PC-3 (cell line): Measurements from ENCODE around the gene FMNL1. TPM values are rescaled to one million over a fixed set of nuclear protein-coding genes. Genes with fewer than 3 reads are reported as not detected.

Experiments
- ATAC-seq: fragments of 200-7000 bp; cut with Tn5 transposase; 2 replicates; pipeline ENCODE4 v1.9.1; 2020; ENCODE audit warnings: mild to moderate bottlenecking, moderate library complexity
- BruUV-seq: library from RNA; stranded (reverse); fragments of 400-500 nt; replicated peaks from 2 replicates; lab custom pipeline; 2021; lab: Mats Ljungman, UMichigan
- CTCF ChIA-PET: fragments of 300-600 bp; sonication (Branson Sonifier 250); formaldehyde crosslinking; loops from one replicate; lab custom pipeline; 2022; ENCODE audit warnings: antibody characterized with exemption; lab: Charles Lee
- POLR2A ChIA-PET: fragments of 300-600 bp; sonication (Branson Sonifier 250); formaldehyde crosslinking; loops from one replicate; lab custom pipeline; 2022; ENCODE audit warnings: antibody characterized with exemption; ENCODE audit not compliant: unreplicated experiment; lab: Charles Lee
- DNase-seq: peaks from one replicate; pipeline ENCODE4 v3.0.0-alpha.2; 2015
- H2AFZ ChIP-seq: fragments of 300-600 bp; sonication (generic); 2 replicates; pipeline ENCODE4 v1.6.0; 2016; ENCODE audit warnings: antibody characterized with exemption, low read length
- H3F3A ChIP-seq: fragments of 300-600 bp; sonication (generic); one replicate; pipeline ENCODE4 v1.6.0; 2017; ENCODE audit warnings: antibody characterized with exemption, low read length, control low read depth, mild to moderate bottlenecking; ENCODE audit not compliant: unreplicated experiment
- H3K27ac ChIP-seq: fragments of 300-600 bp; sonication (generic); 2 replicates; pipeline ENCODE4 v1.5.1; 2016; ENCODE audit warnings: mild to moderate bottlenecking, low read length
- H3K27me3 ChIP-seq: fragments of 300-600 bp; sonication (generic); 2 replicates; pipeline ENCODE4 v1.6.1; 2016; ENCODE audit warnings: low read length, mixed read lengths
- H3K36me3 ChIP-seq: fragments of 300-600 bp; sonication (generic); 2 replicates; pipeline ENCODE4 v1.6.1; 2016; ENCODE audit warnings: low read depth, mixed run types, low read length, mixed read lengths
- H3K4me1 ChIP-seq: fragments of 300-600 bp; sonication (generic); 2 replicates; pipeline ENCODE4 v1.5.1; 2016; ENCODE audit warnings: low read length; ENCODE audit not compliant: insufficient read depth
- H3K4me2 ChIP-seq: fragments of 300-600 bp; sonication (generic); 2 replicates; pipeline ENCODE4 v1.6.0; 2016; ENCODE audit warnings: low read length
- H3K4me3 ChIP-seq: fragments of 300-600 bp; sonication (generic); 2 replicates; pipeline ENCODE4 v1.5.1; 2016; ENCODE audit warnings: mild to moderate bottlenecking, low read length, mixed read lengths
- H3K79me2 ChIP-seq: fragments of 300-600 bp; sonication (generic); 2 replicates; pipeline ENCODE4 v1.6.1; 2017; ENCODE audit warnings: low read length, mixed read lengths
- H3K9ac ChIP-seq: fragments of 300-600 bp; sonication (generic); 2 replicates; pipeline ENCODE4 v1.6.0; 2016; ENCODE audit warnings: mild to moderate bottlenecking, low read length
- H3K9me2 ChIP-seq: fragments of 300-600 bp; sonication (generic); replicated peaks from 2 replicates; pipeline ENCODE4 v1.6.1; 2016; ENCODE audit warnings: mixed run types, low read length, mixed read lengths
- H3K9me3 ChIP-seq: fragments of 300-600 bp; sonication (generic); 2 replicates; pipeline ENCODE4 v1.6.1; 2016; ENCODE audit warnings: low read length, mixed read lengths
- H4K20me1 ChIP-seq: fragments of 300-600 bp; sonication (generic); 2 replicates; pipeline ENCODE4 v1.6.1; 2016; ENCODE audit warnings: low read length, mixed read lengths
- EZH2 ChIP-seq: fragments of 300-600 bp; sonication (generic); IDR thresholded peaks from one replicate; pipeline ENCODE4 v1.6.1; 2017; ENCODE audit warnings: antibody characterized with exemption, mild to moderate bottlenecking, low read length; ENCODE audit not compliant: unreplicated experiment
- EZH2phosphoT487 ChIP-seq: fragments of 300-600 bp; sonication (generic); IDR thresholded peaks from 2 replicates; pipeline ENCODE4 v1.6.1; 2018; ENCODE audit warnings: mild to moderate bottlenecking, antibody characterized with exemption, low read length, borderline replicate concordance
- intact Hi-C: fragments of 100-400 bp; cut with micrococcal nuclease; formaldehyde crosslinking; loops from 2 replicates; pipeline ENCODE4 v1.9.0; 2023
- total RNA-seq: library from RNA; depleted of rRNA; stranded (reverse); fragments of >200 nt; gene quantifications from 2 replicates; pipeline ENCODE4 v1.2.3, GENCODE V29; 2014
- TF ChIP-seq, protein P1 (sequence below): fragments of 300-600 bp; sonication (generic); conservative IDR thresholded peaks from 2 replicates; pipeline ENCODE4 v1.5.1; 2017; ENCODE audit warnings: antibody characterized with exemption, low read depth, mild to moderate bottlenecking, low read length

The FMNL1 gene
- total RNA-seq, 1 experiment from 2014 or later = 8.2 TPM

GRCh38 chr17:45287526-45288500 is 66.1 kb downstream of the FMNL1 start:
- Histone ChIP-seq H3K27ac (no peak overlapping the region), H3K9me2 (no peaks in the 10 kb centered on the region), H3K4me2 (no peak overlapping the region), H3K36me3 (peaks cover 73% of the 10 kb centered on the region), H4K20me1 (peaks cover 11% of the 10 kb centered on the region), H3K4me3 (no peak overlapping the region), H3K4me1 (peaks cover 5% of the 10 kb centered on the region), H2AFZ (no peak overlapping the region), H3K27me3 (no peaks in the 10 kb centered on the region), H3F3A (no peaks in the 10 kb centered on the region), H3K9me3 (no peaks in the 10 kb centered on the region), H3K79me2 (peaks cover 27% of the 10 kb centered on the region), H3K9ac (no peak overlapping the region)
- no TSS peak for BruUV-seq
- no peak for ATAC-seq
- CTCF ChIA-PET = no interaction called here
- no peak for DNase-seq
- TF ChIP-seq, protein P1, sequence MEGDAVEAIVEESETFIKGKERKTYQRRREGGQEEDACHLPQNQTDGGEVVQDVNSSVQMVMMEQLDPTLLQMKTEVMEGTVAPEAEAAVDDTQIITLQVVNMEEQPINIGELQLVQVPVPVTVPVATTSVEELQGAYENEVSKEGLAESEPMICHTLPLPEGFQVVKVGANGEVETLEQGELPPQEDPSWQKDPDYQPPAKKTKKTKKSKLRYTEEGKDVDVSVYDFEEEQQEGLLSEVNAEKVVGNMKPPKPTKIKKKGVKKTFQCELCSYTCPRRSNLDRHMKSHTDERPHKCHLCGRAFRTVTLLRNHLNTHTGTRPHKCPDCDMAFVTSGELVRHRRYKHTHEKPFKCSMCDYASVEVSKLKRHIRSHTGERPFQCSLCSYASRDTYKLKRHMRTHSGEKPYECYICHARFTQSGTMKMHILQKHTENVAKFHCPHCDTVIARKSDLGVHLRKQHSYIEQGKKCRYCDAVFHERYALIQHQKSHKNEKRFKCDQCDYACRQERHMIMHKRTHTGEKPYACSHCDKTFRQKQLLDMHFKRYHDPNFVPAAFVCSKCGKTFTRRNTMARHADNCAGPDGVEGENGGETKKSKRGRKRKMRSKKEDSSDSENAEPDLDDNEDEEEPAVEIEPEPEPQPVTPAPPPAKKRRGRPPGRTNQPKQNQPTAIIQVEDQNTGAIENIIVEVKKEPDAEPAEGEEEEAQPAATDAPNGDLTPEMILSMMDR = no peak
- TF ChIP-seq EZH2phosphoT487 (no peak), EZH2 (no peak)
- intact Hi-C loops = no loop called here
- POLR2A ChIA-PET = no interaction called here

DNA sequence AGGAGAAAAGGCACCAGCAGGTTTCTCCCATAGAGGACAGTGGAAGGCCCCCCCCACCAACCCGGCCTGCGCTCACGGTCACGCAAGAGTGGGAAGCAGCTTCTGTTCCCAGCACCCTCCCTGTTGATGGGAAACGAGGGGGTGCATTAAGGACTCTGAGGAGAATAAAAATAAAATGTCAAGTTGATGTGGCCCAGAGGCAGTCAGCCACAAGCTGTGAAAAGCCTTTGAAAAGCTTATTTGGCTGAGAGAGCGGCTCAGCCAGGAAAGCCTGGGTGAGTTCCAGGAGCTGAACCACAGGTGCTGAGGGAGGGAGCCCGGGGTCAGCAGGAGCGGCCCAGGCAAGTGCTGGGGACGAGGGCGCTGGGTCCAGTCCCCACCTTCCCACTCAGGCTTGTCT is 67.1 kb downstream of the FMNL1 start:
- ATAC-seq (no peak), DNase-seq (no peak)
- Histone ChIP-seq H3K79me2 (peaks cover 37% of the 10 kb centered on the region), H3K27me3 (no peaks in the 10 kb centered on the region), H3K9me2 (no peaks in the 10 kb centered on the region), H3K9ac (no peak overlapping the region), H3K27ac (no peak overlapping the region), H3F3A (peaks cover 2% of the 10 kb centered on the region), H3K36me3 (peaks cover 63% of the 10 kb centered on the region), H3K4me3 (no peak overlapping the region), H3K4me2 (no peak overlapping the region), H4K20me1 (peaks cover 15% of the 10 kb centered on the region), H3K9me3 (no peaks in the 10 kb centered on the region), H3K4me1 (peaks cover 15% of the 10 kb centered on the region), H2AFZ (no peak overlapping the region)
- POLR2A ChIA-PET = no interaction called here
- no TSS peak for BruUV-seq
- TF ChIP-seq, protein P1 = no peak
- TF ChIP-seq EZH2 (no peak), EZH2phosphoT487 (no peak)
- CTCF ChIA-PET = no interaction called here
- intact Hi-C loops = no loop called here
